ENCODE data around the gene KRT85. TPM values are rescaled to one million over a fixed set of nuclear protein-coding genes. Genes with fewer than 3 reads are reported as not detected.

Gene KRT85
- total and polyA plus RNA-seq, 4 donors = not detected

- peaks cover 0 to 4% (median 3%) of the 10 kb centered on the region in 3 donors for H3K27me3 ChIP-seq (ENCODE audit: control insufficient read depth in 3 of 3, insufficient read depth in 3 of 3, low read length in 2 of 3)
- H3K36me3 ChIP-seq (ENCODE audit: control insufficient read depth in 4 of 4, insufficient read depth in 4 of 4, low read length in 4 of 4) = no peaks in the 10 kb centered on the region
- DNase-seq (no peak), ATAC-seq (ENCODE audit: insufficient read depth, low FRiP score) (no peak)
- no peaks in the 10 kb centered on the region for H3K9me3 ChIP-seq (ENCODE audit: control insufficient read depth in 4 of 4, insufficient read depth in 3 of 4, low read length in 3 of 4)
- peaks cover 0 to 11% (median 0%) of the 10 kb centered on the region in 5 donors for H3K4me1 ChIP-seq (ENCODE audit: control insufficient read depth in 5 of 5, insufficient read depth in 5 of 5, low read length in 5 of 5)
- H3K4me3 ChIP-seq = no peak overlapping the region
- no peak overlapping the region for H3K9ac ChIP-seq (ENCODE audit: insufficient read depth in 1 of 2, low read length in 2 of 2)
- no peak overlapping the region for H3K27ac ChIP-seq (ENCODE audit: low read depth in 1 of 2, low read length in 1 of 2)
- 91 to 92% methylated on average over 7 of the region's 7 CpGs for WGBS, 2 donors
- TF ChIP-seq CTCF (IDR thresholded peaks at IDR 0.05; ENCODE audit: control extremely low read depth, extremely low read depth) = no peak
Observed at GRCh38 chr12:52392465-52393007, 25.3 kb upstream of the KRT85 start.

GRCh38 chr12:52391618-52392002, 24.3 kb upstream of the KRT85 start:
- Histone ChIP-seq H3K9ac (ENCODE audit: insufficient read depth in 1 of 2, low read length in 2 of 2) (no peak overlapping the region), H3K9me3 (ENCODE audit: control insufficient read depth in 4 of 4, insufficient read depth in 3 of 4, low read length in 3 of 4) (no peaks in the 10 kb centered on the region), H3K4me3 (no peak overlapping the region), H3K27ac (ENCODE audit: low read depth in 1 of 2, low read length in 1 of 2) (no peak overlapping the region), H3K27me3 (ENCODE audit: control insufficient read depth in 3 of 3, insufficient read depth in 3 of 3, low read length in 2 of 3) (peaks cover 0 to 7% (median 0%) of the 10 kb centered on the region in 3 donors), H3K36me3 (ENCODE audit: control insufficient read depth in 4 of 4, insufficient read depth in 4 of 4, low read length in 4 of 4) (no peaks in the 10 kb centered on the region), H3K4me1 (ENCODE audit: control insufficient read depth in 5 of 5, insufficient read depth in 5 of 5, low read length in 5 of 5) (peaks cover 0 to 11% (median 0%) of the 10 kb centered on the region in 5 donors)
- ATAC-seq (ENCODE audit: insufficient read depth, low FRiP score) (no peak), DNase-seq (peak; percentile 19 to 56 (median 42))
- TF ChIP-seq CTCF (IDR thresholded peaks at IDR 0.05; ENCODE audit: control extremely low read depth, extremely low read depth) = no peak
- 26 to 65% methylated on average over 4 of the region's 4 CpGs for WGBS, 2 donors

- ATAC-seq (ENCODE audit: insufficient read depth, low FRiP score) (no peak), DNase-seq (no peak)
- no peaks in the 10 kb centered on the region for H3K36me3 ChIP-seq (ENCODE audit: control insufficient read depth in 4 of 4, insufficient read depth in 4 of 4, low read length in 4 of 4)
- no peak overlapping the region for H3K4me3 ChIP-seq
- no peaks in the 10 kb centered on the region for H3K9me3 ChIP-seq (ENCODE audit: control insufficient read depth in 4 of 4, insufficient read depth in 3 of 4, low read length in 3 of 4)
- WGBS, 2 donors = 65 to 73% methylated on average over 10 to 11 of the region's 11 CpGs
- no peak overlapping the region for H3K9ac ChIP-seq (ENCODE audit: insufficient read depth in 1 of 2, low read length in 2 of 2)
- no peak overlapping the region for H3K27ac ChIP-seq (ENCODE audit: low read depth in 1 of 2, low read length in 1 of 2)
- peaks cover 0 to 11% (median 0%) of the 10 kb centered on the region in 5 donors for H3K4me1 ChIP-seq (ENCODE audit: control insufficient read depth in 5 of 5, insufficient read depth in 5 of 5, low read length in 5 of 5)
- no peak for TF ChIP-seq CTCF (IDR thresholded peaks at IDR 0.05; ENCODE audit: control extremely low read depth, extremely low read depth)
- H3K27me3 ChIP-seq (ENCODE audit: control insufficient read depth in 3 of 3, insufficient read depth in 3 of 3, low read length in 2 of 3) = peaks cover 0 to 7% (median 0%) of the 10 kb centered on the region in 3 donors
Observed at GRCh38 chr12:52390739-52391617, 23.7 kb upstream of the KRT85 start.

Data from lung (tissue), 12 donors.